Upper lobe of left lung (tissue), 4 donors: Measurements from ENCODE around the gene TSPAN16.
"Not testable (repeated sequence)": the region's sequence is repeated elsewhere in the genome, so short reads cannot be mapped to it uniquely, and the experiment has no call there.

Experiments
- POLR2A ChIP-seq, 4 donors: fragments of 450-650 bp; IDR thresholded peaks; one replicate each; pipeline ENCODE4 v1.5.1; 2016 to 2017; ENCODE audit warnings: antibody characterized with exemption in 4 of 4, mild to moderate bottlenecking in 2 of 4
- TF ChIP-seq, protein P1 (sequence below), 6 experiments: fragments of 450-650 bp in 4 of 6; fragments of 200-600 bp in 2 of 6; sonication (generic) in 2 of 6; IDR thresholded peaks; one replicate each; pipeline ENCODE4 v1.5.1; 2016 to 2019; ENCODE audit warnings: antibody characterized with exemption in 6 of 6

DNA sequence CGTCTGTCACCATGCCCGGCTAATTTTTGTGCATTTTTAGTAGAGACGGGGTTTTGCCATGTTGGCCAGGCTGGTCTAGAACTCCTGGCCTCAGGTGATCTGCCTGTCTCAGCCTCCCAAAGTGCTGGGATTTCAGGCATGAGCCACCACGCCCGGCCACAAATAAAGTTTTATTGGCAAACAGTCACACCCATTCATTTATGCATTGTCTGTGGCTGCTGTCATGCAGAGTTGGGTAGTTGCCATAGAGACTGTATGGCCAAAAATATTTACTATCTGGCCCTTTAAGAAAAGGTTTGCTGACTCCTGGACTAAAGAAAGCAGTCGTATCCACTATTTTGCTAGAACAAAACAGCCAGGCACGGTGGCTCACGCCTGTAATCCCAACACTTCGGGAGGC is 37.9 kb downstream of the TSPAN16 start:
- TF ChIP-seq, protein P1, sequence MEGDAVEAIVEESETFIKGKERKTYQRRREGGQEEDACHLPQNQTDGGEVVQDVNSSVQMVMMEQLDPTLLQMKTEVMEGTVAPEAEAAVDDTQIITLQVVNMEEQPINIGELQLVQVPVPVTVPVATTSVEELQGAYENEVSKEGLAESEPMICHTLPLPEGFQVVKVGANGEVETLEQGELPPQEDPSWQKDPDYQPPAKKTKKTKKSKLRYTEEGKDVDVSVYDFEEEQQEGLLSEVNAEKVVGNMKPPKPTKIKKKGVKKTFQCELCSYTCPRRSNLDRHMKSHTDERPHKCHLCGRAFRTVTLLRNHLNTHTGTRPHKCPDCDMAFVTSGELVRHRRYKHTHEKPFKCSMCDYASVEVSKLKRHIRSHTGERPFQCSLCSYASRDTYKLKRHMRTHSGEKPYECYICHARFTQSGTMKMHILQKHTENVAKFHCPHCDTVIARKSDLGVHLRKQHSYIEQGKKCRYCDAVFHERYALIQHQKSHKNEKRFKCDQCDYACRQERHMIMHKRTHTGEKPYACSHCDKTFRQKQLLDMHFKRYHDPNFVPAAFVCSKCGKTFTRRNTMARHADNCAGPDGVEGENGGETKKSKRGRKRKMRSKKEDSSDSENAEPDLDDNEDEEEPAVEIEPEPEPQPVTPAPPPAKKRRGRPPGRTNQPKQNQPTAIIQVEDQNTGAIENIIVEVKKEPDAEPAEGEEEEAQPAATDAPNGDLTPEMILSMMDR (IDR thresholded peaks at IDR 0.05), result not testable (repeated sequence)
- not testable (repeated sequence) for TF ChIP-seq POLR2A (IDR thresholded peaks at IDR 0.05)
